Mucosa of descending colon (tissue), 3 donors: ENCODE measurements around the gene PQBP1. TPM values are rescaled to one million over a fixed set of nuclear protein-coding genes. Genes with fewer than 3 reads are reported as not detected.

ENCODE experiments used
- ATAC-seq: fragments of 200-7000 bp; cut with Tn5 transposase; one replicate; pipeline ENCODE4 v1.9.1; 2020; ENCODE audit warnings: mild to moderate bottlenecking, moderate library complexity
- DNase-seq, 3 donors: peaks; one replicate each; pipeline ENCODE4 v3.0.0-alpha.2; 2020
- H3K36me3 ChIP-seq: fragments of 200-600 bp; one replicate; pipeline ENCODE4 v1.8.0; 2021; ENCODE audit warnings: low read depth, mild to moderate bottlenecking
- H3K4me1 ChIP-seq: fragments of 200-600 bp; one replicate; pipeline ENCODE4 v1.8.0; 2021; ENCODE audit warnings: low read depth, mild to moderate bottlenecking
- H3K4me3 ChIP-seq: fragments of 200-600 bp; one replicate; pipeline ENCODE4 v1.8.0; 2021; ENCODE audit warnings: mild to moderate bottlenecking
- H3K9me3 ChIP-seq: fragments of 200-600 bp; one replicate; pipeline ENCODE4 v1.8.0; 2021; ENCODE audit warnings: mild to moderate bottlenecking
- CTCF ChIP-seq: fragments of 200-600 bp; IDR thresholded peaks from one replicate; pipeline ENCODE4 v1.8.0; 2022; ENCODE audit warnings: antibody characterized with exemption, mild to moderate bottlenecking
- intact Hi-C, 2 donors: fragments of 100-400 bp; cut with DNase I in 1 of 2; cut with micrococcal nuclease in 1 of 2; formaldehyde crosslinking; loops; one replicate each; pipeline versions ENCODE4 v1.11.0 to v1.11.1; 2022; cut with DNase I, micrococcal nuclease
- total RNA-seq, 3 donors: library from RNA; stranded (reverse); fragmentation: NEBNext Ultra II Directional in 2 of 3; extraction: Animal tissue kit (Norgen Biotek cat#: 25700) in 2 of 3; gene quantifications; one replicate each; pipeline versions ENCODE4 v1.2.1 to v1.2.4, GENCODE V29; 2021 to 2023
- donor health status: DM: no; HTN: no; CAD: no; lungs with moderate emphysema.
- donor health status: DM: no; HTN: no; CAD: no.
- donor health status: DM: no; HTN: yes; CAD: no.

Gene PQBP1
- total RNA-seq, 3 donors from 2014 or later = 55.5 to 88.8 (median 69.6) TPM

- ATAC-seq = no peak
- Histone ChIP-seq H3K4me3 (no peak overlapping the region), H3K9me3 (no peaks in the 10 kb centered on the region), H3K4me1 (no peaks in the 10 kb centered on the region), H3K36me3 (no peaks in the 10 kb centered on the region)
- TF ChIP-seq CTCF = no peak
- intact Hi-C loops = no loop called here
- DNase-seq = no peak
Observed at GRCh38 chrX:48920718-48921104, 23.0 kb downstream of the PQBP1 start.

- intact Hi-C loops = no loop called here
- Histone ChIP-seq H3K4me3 (no peak overlapping the region), H3K9me3 (no peaks in the 10 kb centered on the region), H3K4me1 (no peaks in the 10 kb centered on the region), H3K36me3 (no peaks in the 10 kb centered on the region)
- TF ChIP-seq CTCF = no peak
- ATAC-seq = no peak
- no peak for DNase-seq
Observed at GRCh38 chrX:48923771-48924170, 26.0 kb downstream of the PQBP1 start.

- no peak for DNase-seq
- H3K36me3 ChIP-seq = no peaks in the 10 kb centered on the region
- no peaks in the 10 kb centered on the region for H3K4me1 ChIP-seq
- no peaks in the 10 kb centered on the region for H3K9me3 ChIP-seq
- no peak for ATAC-seq
- intact Hi-C loops = no loop called here
- no peak for TF ChIP-seq CTCF
- H3K4me3 ChIP-seq = no peak overlapping the region
Observed at GRCh38 chrX:48924270-48924669, 26.5 kb downstream of the PQBP1 start.

- H3K4me3 ChIP-seq = no peak overlapping the region
- intact Hi-C loops = no loop called here
- no peak for ATAC-seq
- TF ChIP-seq CTCF = no peak
- no peaks in the 10 kb centered on the region for H3K4me1 ChIP-seq
- DNase-seq = no peak
- H3K36me3 ChIP-seq = no peaks in the 10 kb centered on the region
- H3K9me3 ChIP-seq = no peaks in the 10 kb centered on the region
Observed at GRCh38 chrX:48927123-48927522, 29.4 kb downstream of the PQBP1 start.

- ATAC-seq = no peak
- intact Hi-C loops = no loop called here
- DNase-seq = no peak
- no peak overlapping the region for H3K4me3 ChIP-seq
- no peaks in the 10 kb centered on the region for H3K4me1 ChIP-seq
- no peaks in the 10 kb centered on the region for H3K36me3 ChIP-seq
- no peaks in the 10 kb centered on the region for H3K9me3 ChIP-seq
- no peak for TF ChIP-seq CTCF
Observed at GRCh38 chrX:48927736-48928382, 30.1 kb downstream of the PQBP1 start.

- TF ChIP-seq CTCF = no peak
- Histone ChIP-seq H3K4me3 (no peak overlapping the region), H3K4me1 (no peaks in the 10 kb centered on the region), H3K9me3 (no peaks in the 10 kb centered on the region), H3K36me3 (no peaks in the 10 kb centered on the region)
- no peak for ATAC-seq
- no peak for DNase-seq
- intact Hi-C loops = no loop called here
Observed at GRCh38 chrX:48933757-48934156, 36.0 kb downstream of the PQBP1 start.
